Activated T-cell treated with anti-CD3 and anti-CD28 coated beads, Interleukin-2, amount 50 U/mL, for 4 hours (primary cell): Measurements from ENCODE around the gene KCTD21. TPM values are rescaled to one million over a fixed set of nuclear protein-coding genes. Genes with fewer than 3 reads are reported as not detected.
A peak's percentile ranks its signal among the peaks of the same experiment; 100 is the strongest.
"Not testable (repeated sequence)": the region's sequence is repeated elsewhere in the genome, so short reads cannot be mapped to it uniquely, and the experiment has no call there.

ENCODE experiments used
- ATAC-seq, 2 donors: fragments of 200-7000 bp; cut with Tn5 transposase; one replicate each; pipeline ENCODE4 v1.10.0; 2021
- DNase-seq: peaks from one replicate; pipeline ENCODE4 v3.0.0-alpha.2; 2020
- H3K27me3 Mint-ChIP-seq: one replicate; pipeline ENCODE4 v1.8.0; 2021; ENCODE audit warnings: low read depth, mixed read lengths
- H3K36me3 Mint-ChIP-seq: one replicate; pipeline ENCODE4 v1.8.0; 2022; ENCODE audit warnings: mixed read lengths; ENCODE audit not compliant: insufficient read depth
- H3K4me1 Mint-ChIP-seq: one replicate; pipeline ENCODE4 v1.8.0; 2021; ENCODE audit warnings: low read depth, mixed read lengths
- H3K4me3 Mint-ChIP-seq: one replicate; pipeline ENCODE4 v1.8.0; 2021; ENCODE audit warnings: mild to moderate bottlenecking, moderate library complexity, mixed read lengths
- H3K9me3 Mint-ChIP-seq: one replicate; pipeline ENCODE4 v1.8.0; 2021; ENCODE audit warnings: mixed read lengths
- total RNA-seq, 3 donors: library from RNA; stranded (reverse); gene quantifications; one replicate each; pipeline ENCODE4 v1.2.1, GENCODE V29; 2021

KCTD21 gene
- total RNA-seq = 1 to 10 TPM; 3.2 to 5.4 (median 4.3) TPM

GRCh38 chr11:78188286-78189173 lies at the start of gene KCTD21, which contains the start of gene USP35:
Gene KCTD21 (minus strand): TSS chr11:78188626. CDS start chr11:78174554, 14,072 bp downstream.
Gene USP35 (plus strand): TSS chr11:78188919. CDS start chr11:78196246, 7,327 bp downstream.
- Mint-ChIP-seq H3K36me3 (peaks cover 1% of the 10 kb centered on the region), H3K9me3 (no peaks in the 10 kb centered on the region), H3K27me3 (no peaks in the 10 kb centered on the region), H3K4me3 (peak within 1 kb of the TSS; percentile 99), H3K4me1 (peaks cover 52% of the 10 kb centered on the region)
- DNase-seq (peak; percentile 88), ATAC-seq (peak; percentile 90 to 93)

GRCh38 chr11:78237293-78238046 lies 49.0 kb upstream of the KCTD21 start:
- H3K36me3 Mint-ChIP-seq = peaks cover 25% of the 10 kb centered on the region
- H3K9me3 Mint-ChIP-seq = peaks cover 18% of the 10 kb centered on the region
- ATAC-seq (no peak), DNase-seq (no peak)
- no peaks in the 10 kb centered on the region for H3K27me3 Mint-ChIP-seq
- H3K4me1 Mint-ChIP-seq = no peaks in the 10 kb centered on the region
- no peak overlapping the region for H3K4me3 Mint-ChIP-seq

GRCh38 chr11:78234006-78234405 lies 45.6 kb upstream of the KCTD21 start:
- no peak overlapping the region for H3K4me3 Mint-ChIP-seq
- DNase-seq (no peak), ATAC-seq (no peak)
- H3K27me3 Mint-ChIP-seq = no peaks in the 10 kb centered on the region
- peaks cover 19% of the 10 kb centered on the region for H3K36me3 Mint-ChIP-seq
- peaks cover 8% of the 10 kb centered on the region for H3K9me3 Mint-ChIP-seq
- H3K4me1 Mint-ChIP-seq = peaks cover 3% of the 10 kb centered on the region

GRCh38 chr11:78233046-78233445 lies 44.6 kb upstream of the KCTD21 start:
- not testable (repeated sequence) for H3K27me3 Mint-ChIP-seq, H3K4me3 Mint-ChIP-seq, ATAC-seq, H3K4me1 Mint-ChIP-seq, DNase-seq, H3K9me3 Mint-ChIP-seq
- H3K36me3 Mint-ChIP-seq = peaks cover 14% of the 10 kb centered on the region

- Mint-ChIP-seq H3K4me3 (no peak overlapping the region), H3K36me3 (peaks cover 5% of the 10 kb centered on the region), H3K9me3 (no peaks in the 10 kb centered on the region), H3K4me1 (peaks cover 3% of the 10 kb centered on the region), H3K27me3 (no peaks in the 10 kb centered on the region)
- no peak for DNase-seq
- no peak for ATAC-seq
Measured at GRCh38 chr11:78231962-78232501, 43.6 kb upstream of the KCTD21 start.

- Mint-ChIP-seq H3K36me3 (peaks cover 1% of the 10 kb centered on the region), H3K4me3 (no peak overlapping the region), H3K9me3 (no peaks in the 10 kb centered on the region), H3K27me3 (no peaks in the 10 kb centered on the region), H3K4me1 (peaks cover 3% of the 10 kb centered on the region)
- DNase-seq (no peak), ATAC-seq (no peak)
Measured at GRCh38 chr11:78230161-78230877, 41.9 kb upstream of the KCTD21 start.

GRCh38 chr11:78229106-78229505 lies 40.7 kb upstream of the KCTD21 start:
- H3K4me3 Mint-ChIP-seq = no peak overlapping the region
- H3K36me3 Mint-ChIP-seq = peaks cover 11% of the 10 kb centered on the region
- H3K9me3 Mint-ChIP-seq = no peaks in the 10 kb centered on the region
- no peaks in the 10 kb centered on the region for H3K27me3 Mint-ChIP-seq
- no peak for ATAC-seq
- peaks cover 5% of the 10 kb centered on the region for H3K4me1 Mint-ChIP-seq
- no peak for DNase-seq

- H3K4me1 Mint-ChIP-seq = peaks cover 5% of the 10 kb centered on the region
- no peaks in the 10 kb centered on the region for H3K27me3 Mint-ChIP-seq
- H3K4me3 Mint-ChIP-seq = no peak overlapping the region
- H3K36me3 Mint-ChIP-seq = peaks cover 11% of the 10 kb centered on the region
- DNase-seq (no peak), ATAC-seq (no peak)
- no peaks in the 10 kb centered on the region for H3K9me3 Mint-ChIP-seq
Measured at GRCh38 chr11:78228467-78228866, 40.0 kb upstream of the KCTD21 start.

GRCh38 chr11:78227921-78228320 lies 39.5 kb upstream of the KCTD21 start:
- ATAC-seq = no peak
- H3K9me3 Mint-ChIP-seq = no peaks in the 10 kb centered on the region
- no peak overlapping the region for H3K4me3 Mint-ChIP-seq
- no peak for DNase-seq
- H3K36me3 Mint-ChIP-seq = peaks cover 11% of the 10 kb centered on the region
- no peaks in the 10 kb centered on the region for H3K27me3 Mint-ChIP-seq
- H3K4me1 Mint-ChIP-seq = peaks cover 5% of the 10 kb centered on the region

- peaks cover 5% of the 10 kb centered on the region for H3K4me1 Mint-ChIP-seq
- no peaks in the 10 kb centered on the region for H3K9me3 Mint-ChIP-seq
- no peak for DNase-seq
- no peaks in the 10 kb centered on the region for H3K27me3 Mint-ChIP-seq
- H3K4me3 Mint-ChIP-seq = no peak overlapping the region
- ATAC-seq = peak; percentile 32 to 46
- H3K36me3 Mint-ChIP-seq = peaks cover 11% of the 10 kb centered on the region
Measured at GRCh38 chr11:78226684-78227680, 38.6 kb upstream of the KCTD21 start.

GRCh38 chr11:78224906-78225420 lies 36.5 kb upstream of the KCTD21 start:
- Mint-ChIP-seq H3K4me1 (peaks cover 1% of the 10 kb centered on the region), H3K27me3 (no peaks in the 10 kb centered on the region), H3K4me3 (no peak overlapping the region), H3K9me3 (no peaks in the 10 kb centered on the region), H3K36me3 (peaks cover 18% of the 10 kb centered on the region)
- ATAC-seq = no peak
- no peak for DNase-seq

GRCh38 chr11:78224506-78224905 lies 36.1 kb upstream of the KCTD21 start:
- DNase-seq (no peak), ATAC-seq (no peak)
- Mint-ChIP-seq H3K4me1 (peaks cover 1% of the 10 kb centered on the region), H3K27me3 (no peaks in the 10 kb centered on the region), H3K36me3 (peaks cover 18% of the 10 kb centered on the region), H3K4me3 (no peak overlapping the region), H3K9me3 (no peaks in the 10 kb centered on the region)
